GM12873 (cell line): ENCODE measurements around the gene CREB3.

Experiments
- CTCF ChIP-seq: IDR thresholded peaks from 2 replicates; pipeline ENCODE4 v1.5.1; 2012; ENCODE audit warnings: low read depth, mild to moderate bottlenecking, moderate library complexity, low read length, control low read depth; ENCODE audit not compliant: insufficient read depth; ENCODE audit errors: missing control alignments

The CREB3 gene

GRCh38 chr9:35757892-35758275 is 25.4 kb downstream of the CREB3 start:
- TF ChIP-seq CTCF = no peak

GRCh38 chr9:35758475-35759050 is 26.1 kb downstream of the CREB3 start:
- TF ChIP-seq CTCF = no peak

- no peak for TF ChIP-seq CTCF
Measured at GRCh38 chr9:35759795-35760194, 27.3 kb downstream of the CREB3 start.

GRCh38 chr9:35760651-35761050 is 28.2 kb downstream of the CREB3 start:
- TF ChIP-seq CTCF = no peak

GRCh38 chr9:35763181-35763580 is 30.7 kb downstream of the CREB3 start:
- no peak for TF ChIP-seq CTCF

- TF ChIP-seq CTCF = no peak
Measured at GRCh38 chr9:35763803-35764202, 31.3 kb downstream of the CREB3 start.

GRCh38 chr9:35766997-35767396 is 34.5 kb downstream of the CREB3 start:
- TF ChIP-seq CTCF = no peak
